Mesodermal cell (in vitro differentiated cells): ENCODE measurements around the gene SLC35D3.
"Not testable (repeated sequence)": the region's sequence is repeated elsewhere in the genome, so short reads cannot be mapped to it uniquely, and the experiment has no call there.

Experiments
- H3K27ac ChIP-seq: 2 replicates; pipeline ENCODE4 v1.7.0; 2013; ENCODE audit warnings: mild to moderate bottlenecking, low read depth, low read length, moderate library complexity; ENCODE audit not compliant: severe bottlenecking
- H3K36me3 ChIP-seq: 2 replicates; pipeline ENCODE4 v1.7.1; 2013; ENCODE audit warnings: mild to moderate bottlenecking, low read length, moderate library complexity; ENCODE audit not compliant: control insufficient read depth, insufficient read depth
- H3K4me1 ChIP-seq: one replicate; pipeline ENCODE4 v1.7.1; 2013; ENCODE audit warnings: mild to moderate bottlenecking, low read length; ENCODE audit not compliant: insufficient read depth, control insufficient read depth, poor library complexity, severe bottlenecking
- H3K4me3 ChIP-seq: 2 replicates; pipeline ENCODE4 v1.7.0; 2013; ENCODE audit warnings: low read length, control low read depth, mild to moderate bottlenecking; ENCODE audit not compliant: insufficient read depth, poor library complexity, severe bottlenecking; ENCODE audit errors: extremely low read depth
- H3K9me3 ChIP-seq: 2 replicates; pipeline ENCODE4 v1.7.1; 2013; ENCODE audit warnings: mild to moderate bottlenecking, low read length, moderate library complexity; ENCODE audit not compliant: control insufficient read depth
- whole genome bisulfite sequencing, 2 experiments: methylation state at CpG; one replicate each; pipeline ENCODE4 v1.1.5; 2013; ENCODE audit warnings: missing lambda C conversion rate in 2 of 2; ENCODE audit not compliant: insufficient coverage in 2 of 2; 5-methylcytosine and 5-hydroxymethylcytosine counted together

SLC35D3 gene

DNA sequence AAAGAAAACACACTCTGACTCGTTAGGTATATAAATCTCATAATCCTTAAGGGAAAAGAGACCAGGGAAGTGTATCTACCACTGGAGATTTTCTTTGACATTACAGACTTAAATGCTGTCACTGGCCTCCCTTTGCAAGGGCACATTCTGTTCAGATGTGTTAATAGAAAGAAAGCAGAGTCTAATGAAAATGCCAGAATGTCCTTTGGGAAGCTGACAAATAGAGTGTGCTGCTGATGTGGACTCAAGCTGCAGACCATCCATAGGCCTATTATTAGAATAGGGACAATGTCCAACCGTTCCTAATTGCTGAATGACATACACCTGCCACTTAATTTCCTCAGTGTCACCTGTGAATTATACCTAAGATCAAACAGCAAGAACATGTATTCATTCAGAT lies 41.2 kb downstream of the SLC35D3 start:
- peaks cover 6% of the 10 kb centered on the region for H3K4me1 ChIP-seq
- H3K36me3 ChIP-seq, result no peaks in the 10 kb centered on the region
- no peaks in the 10 kb centered on the region for H3K9me3 ChIP-seq
- 80% methylated on average over 1 of the region's 2 CpGs; no CpG with 5 or more reads in 1 of the 2 experiments for WGBS, 2 experiments
- H3K27ac ChIP-seq, result peak overlapping the region; percentile 33
- H3K4me3 ChIP-seq, result no peak overlapping the region

DNA sequence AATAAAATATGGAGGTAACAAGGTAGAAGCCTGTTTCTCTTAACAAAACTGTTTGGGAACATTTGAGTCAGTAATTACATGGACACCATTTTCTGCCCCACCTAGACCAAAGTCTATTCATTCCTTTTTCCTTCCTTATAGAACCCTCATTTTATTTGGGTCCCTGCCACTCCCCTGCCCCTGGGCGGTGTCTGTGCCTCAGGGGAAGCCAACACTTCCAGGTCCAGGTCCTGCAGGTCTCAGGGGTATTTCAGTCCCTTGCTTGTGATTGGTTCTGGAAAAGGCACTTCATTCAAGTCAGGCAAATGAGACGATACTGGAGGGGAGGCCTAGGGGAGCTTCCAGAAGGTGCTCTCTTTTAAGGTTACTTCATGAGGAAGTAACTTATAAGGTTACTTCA lies 42.3 kb downstream of the SLC35D3 start:
- no peak overlapping the region for H3K4me3 ChIP-seq
- no peaks in the 10 kb centered on the region for H3K9me3 ChIP-seq
- peaks cover 6% of the 10 kb centered on the region for H3K4me1 ChIP-seq
- H3K27ac ChIP-seq, result no peak overlapping the region
- 80 to 100% methylated on average over 1 to 2 of the region's 2 CpGs for WGBS, 2 experiments
- no peaks in the 10 kb centered on the region for H3K36me3 ChIP-seq

DNA sequence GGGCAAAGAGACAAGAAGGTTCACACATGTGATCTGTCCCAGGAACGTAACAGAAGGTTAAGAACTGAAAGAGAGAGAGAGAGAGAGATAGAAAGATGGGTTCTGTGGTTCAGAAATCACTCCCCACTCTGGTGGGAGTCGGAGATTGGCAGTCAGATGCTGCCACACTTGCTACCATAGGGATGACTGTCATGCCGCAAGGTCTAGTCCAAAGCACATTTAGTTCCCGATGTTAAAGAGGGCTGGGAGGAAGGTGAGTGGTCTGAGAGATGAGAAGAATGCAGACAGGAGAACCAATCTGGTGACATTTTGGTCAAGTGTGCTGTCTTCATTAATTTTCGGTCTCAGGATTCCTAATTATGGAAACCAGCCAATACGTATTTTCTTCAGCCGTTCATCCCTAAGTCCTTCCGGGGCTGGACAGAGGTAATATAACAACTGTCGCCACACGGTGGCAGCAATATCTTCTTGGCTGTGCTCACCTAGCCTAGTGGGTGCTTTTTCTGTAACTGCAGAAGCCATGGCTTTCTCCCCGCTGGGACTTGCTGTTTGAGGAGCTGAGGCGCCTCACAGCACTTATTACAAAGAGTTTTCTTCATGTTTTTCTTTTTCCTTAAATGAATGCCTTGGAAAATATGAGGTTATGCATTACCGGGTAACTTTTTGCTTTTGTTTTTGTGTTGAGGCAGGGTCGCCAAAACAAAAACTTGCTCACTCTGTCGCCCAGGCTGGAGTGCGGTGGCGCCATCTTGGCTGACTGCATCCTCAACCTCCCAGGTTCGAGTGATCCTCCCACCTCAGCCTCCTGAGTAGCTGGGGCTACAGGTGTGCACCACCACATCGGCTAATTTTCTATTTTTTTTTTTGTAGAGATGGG lies 46.0 kb downstream of the SLC35D3 start:
- no peaks in the 10 kb centered on the region for H3K36me3 ChIP-seq
- H3K9me3 ChIP-seq, result no peaks in the 10 kb centered on the region
- 63 to 64% methylated on average over 12 to 16 of the region's 19 CpGs for WGBS, 2 experiments
- H3K27ac ChIP-seq, result no peak overlapping the region
- no peak overlapping the region for H3K4me3 ChIP-seq
- H3K4me1 ChIP-seq, result peaks cover 6% of the 10 kb centered on the region

DNA sequence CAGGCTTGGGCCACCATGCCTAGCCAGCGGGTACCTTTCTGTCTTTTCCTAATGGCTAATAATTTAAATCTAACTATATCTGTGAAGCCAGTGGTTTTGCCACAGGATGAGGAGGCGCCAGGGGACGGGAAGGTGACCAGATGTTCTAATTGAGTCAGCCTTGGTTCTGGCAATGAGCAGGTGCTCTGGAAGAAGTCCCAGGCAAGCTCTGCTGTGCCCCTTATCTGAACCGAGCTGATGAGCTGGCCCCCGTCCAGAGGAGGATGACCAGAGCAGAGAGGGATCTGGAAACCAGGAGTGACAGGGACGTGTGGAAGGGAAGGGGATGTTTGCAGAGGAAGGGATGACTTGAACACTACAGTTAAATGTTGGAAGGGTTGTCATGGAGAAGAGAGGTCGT lies 46.7 kb downstream of the SLC35D3 start:
- 87 to 95% methylated on average over 5 of the region's 7 CpGs for WGBS, 2 experiments
- Histone ChIP-seq H3K27ac (no peak overlapping the region), H3K36me3 (no peaks in the 10 kb centered on the region), H3K4me1 (peaks cover 6% of the 10 kb centered on the region), H3K9me3 (no peaks in the 10 kb centered on the region), H3K4me3 (no peak overlapping the region)

DNA sequence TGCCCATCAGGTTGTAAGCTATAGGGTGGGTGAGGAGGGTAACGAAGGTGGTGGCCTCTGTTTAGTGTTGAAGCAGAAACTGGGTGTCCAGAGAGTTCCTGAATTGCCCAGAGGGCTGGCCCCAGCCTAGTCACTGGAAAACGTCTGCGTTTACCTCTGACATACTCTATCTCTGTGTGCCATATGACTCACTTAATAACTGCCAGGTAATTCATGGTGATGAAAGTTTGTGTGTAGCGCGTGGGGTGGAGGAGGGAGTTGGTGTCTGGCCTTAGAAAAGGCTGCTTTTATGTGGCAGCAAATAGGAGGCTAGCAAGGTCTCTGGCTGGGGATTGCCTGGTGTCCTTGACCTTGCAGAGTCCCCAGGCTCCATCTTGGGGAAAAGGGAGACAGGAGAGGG lies 47.3 kb downstream of the SLC35D3 start:
- Histone ChIP-seq H3K36me3 (no peaks in the 10 kb centered on the region), H3K9me3 (no peaks in the 10 kb centered on the region), H3K4me3 (no peak overlapping the region), H3K27ac (no peak overlapping the region), H3K4me1 (peaks cover 6% of the 10 kb centered on the region)
- WGBS, 2 experiments, result 82 to 100% methylated on average over 2 to 4 of the region's 5 CpGs

DNA sequence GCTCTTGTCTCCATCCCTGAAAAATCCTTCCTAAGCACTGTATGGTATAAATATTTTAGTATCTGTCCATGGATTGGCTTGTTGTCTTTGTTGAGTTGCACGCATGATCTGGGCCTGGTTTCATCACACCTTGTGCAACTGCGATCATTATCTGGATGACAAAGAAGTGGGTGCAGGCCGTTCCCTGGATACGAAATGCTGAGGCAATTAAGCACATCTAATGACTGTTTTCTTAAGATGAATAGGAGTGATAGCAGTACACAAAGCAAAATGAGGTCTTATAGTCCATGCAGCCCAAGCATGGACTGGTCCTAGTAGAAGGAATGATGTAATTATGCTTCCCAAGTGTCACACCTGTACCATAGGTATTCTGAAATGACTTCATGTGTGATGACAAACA lies 47.8 kb downstream of the SLC35D3 start:
- Histone ChIP-seq H3K36me3 (no peaks in the 10 kb centered on the region), H3K9me3 (no peaks in the 10 kb centered on the region), H3K27ac (no peak overlapping the region), H3K4me1 (peaks cover 1% of the 10 kb centered on the region), H3K4me3 (no peak overlapping the region)
- WGBS, 2 experiments, result 96 to 97% methylated on average over 4 of the region's 4 CpGs

DNA sequence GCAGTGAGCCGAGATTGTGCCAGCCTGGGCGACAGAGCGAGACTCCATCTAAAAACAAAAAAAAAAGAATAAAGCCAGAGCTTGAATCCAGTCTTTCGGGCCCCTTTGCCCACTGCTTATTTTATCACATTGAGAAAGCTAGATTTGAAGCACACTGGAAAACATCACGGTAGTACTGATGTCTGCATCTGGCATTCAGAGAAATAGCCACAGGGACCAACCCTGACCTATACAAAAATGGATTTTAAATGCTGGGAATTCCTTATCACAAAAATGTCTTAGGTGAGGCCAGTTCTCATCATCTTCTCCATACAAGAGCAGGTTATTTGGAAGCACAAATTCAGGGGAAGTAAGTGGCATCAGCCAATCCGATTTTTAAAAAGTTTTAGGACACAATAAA lies 49.5 kb downstream of the SLC35D3 start:
- Histone ChIP-seq H3K4me3 (no peak overlapping the region), H3K36me3 (no peaks in the 10 kb centered on the region), H3K9me3 (no peaks in the 10 kb centered on the region), H3K4me1 (no peaks in the 10 kb centered on the region), H3K27ac (no peak overlapping the region)
- WGBS, 2 experiments, result 91 to 100% methylated on average over 2 to 3 of the region's 6 CpGs

DNA sequence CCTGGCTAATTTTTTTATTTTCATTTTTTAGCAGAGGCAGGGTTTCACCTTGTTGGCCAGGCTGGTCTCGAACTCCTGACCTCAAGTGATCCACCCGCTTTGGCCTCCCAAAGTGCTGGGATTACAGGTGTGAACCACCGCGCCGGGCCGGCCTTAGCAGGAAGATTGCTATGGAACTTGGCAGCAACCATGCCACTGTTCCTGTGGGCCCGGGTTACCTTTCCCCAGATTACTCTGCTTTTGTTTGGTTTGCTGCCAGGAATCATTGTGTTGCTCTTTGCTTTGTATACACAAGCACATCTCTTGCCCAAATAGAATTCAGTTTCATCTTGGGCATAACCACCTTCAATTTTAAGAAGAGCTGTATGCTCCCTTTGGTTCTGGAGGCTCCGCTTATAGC lies 51.7 kb downstream of the SLC35D3 start:
- H3K9me3 ChIP-seq, H3K4me3 ChIP-seq, H3K4me1 ChIP-seq, H3K36me3 ChIP-seq, H3K27ac ChIP-seq: not testable (repeated sequence)
- WGBS, 2 experiments, result 93 to 94% methylated on average over 7 to 8 of the region's 8 CpGs
